Calu3 (cell line): ENCODE data around the gene CADM3. TPM values are rescaled to one million over a fixed set of nuclear protein-coding genes. Genes with fewer than 3 reads are reported as not detected.

Source experiments
- BruUV-seq: library from RNA; stranded (reverse); fragments of 400-500 nt; replicated peaks from 2 replicates; lab custom pipeline; 2021; lab: Mats Ljungman, UMichigan
- CTCF ChIA-PET: fragments of 300-600 bp; sonication (Branson Sonifier 250); formaldehyde crosslinking; loops from one replicate; lab custom pipeline; 2022; ENCODE audit warnings: antibody characterized with exemption; lab: Charles Lee
- DNase-seq: peaks from one replicate; pipeline ENCODE4 v3.0.0; 2022
- H3K27ac Mint-ChIP-seq: one replicate; pipeline ENCODE4 v1.8.0; 2022; ENCODE audit warnings: mixed read lengths; ENCODE audit not compliant: unreplicated experiment
- H3K27me3 Mint-ChIP-seq: one replicate; pipeline ENCODE4 v1.8.0; 2022; ENCODE audit warnings: mixed read lengths; ENCODE audit not compliant: unreplicated experiment
- H3K36me3 Mint-ChIP-seq: one replicate; pipeline ENCODE4 v1.8.0; 2022; ENCODE audit warnings: mild to moderate bottlenecking, moderate library complexity, mixed read lengths; ENCODE audit not compliant: insufficient read depth, unreplicated experiment
- H3K4me1 Mint-ChIP-seq: one replicate; pipeline ENCODE4 v1.8.0; 2022; ENCODE audit warnings: mild to moderate bottlenecking, low read depth, mixed read lengths; ENCODE audit not compliant: unreplicated experiment
- H3K4me3 Mint-ChIP-seq: one replicate; pipeline ENCODE4 v1.8.0; 2022; ENCODE audit warnings: mild to moderate bottlenecking, low read depth, moderate library complexity, mixed read lengths; ENCODE audit not compliant: unreplicated experiment
- H3K9me3 Mint-ChIP-seq: one replicate; pipeline ENCODE4 v1.8.0; 2022; ENCODE audit warnings: low read depth, mixed read lengths; ENCODE audit not compliant: unreplicated experiment
- CTCF ChIP-seq: fragments of 200-600 bp; IDR thresholded peaks from one replicate; pipeline ENCODE4 v1.8.0; 2022; ENCODE audit warnings: antibody characterized with exemption; ENCODE audit not compliant: unreplicated experiment
- intact Hi-C: fragments of 100-400 bp; cut with micrococcal nuclease; formaldehyde crosslinking; loops from one replicate; pipeline ENCODE4 v1.10.0; 2022; ENCODE audit not compliant: unreplicated experiment
- total RNA-seq: library from RNA; stranded (reverse); gene quantifications from 2 replicates; pipeline ENCODE4 v1.2.3, GENCODE V29; 2022

Gene CADM3
- total RNA-seq, 1 experiment from 2014 or later: not detected

GRCh38 chr1:159175571-159175970 lies 4.2 kb downstream of the CADM3 start:
- DNase-seq: no peak
- CTCF ChIA-PET: no interaction called here
- Mint-ChIP-seq H3K4me3 (no peak overlapping the region), H3K36me3 (no peaks in the 10 kb centered on the region), H3K9me3 (no peaks in the 10 kb centered on the region), H3K4me1 (no peaks in the 10 kb centered on the region), H3K27ac (no peak overlapping the region), H3K27me3 (peaks cover 81% of the 10 kb centered on the region)
- intact Hi-C loops: no loop called here
- TF ChIP-seq CTCF: no peak
- BruUV-seq: no TSS peak

- no peak for TF ChIP-seq CTCF
- H3K36me3 Mint-ChIP-seq: no peaks in the 10 kb centered on the region
- intact Hi-C loops: no loop called here
- H3K27me3 Mint-ChIP-seq: peaks cover 81% of the 10 kb centered on the region
- peak; percentile 65 for DNase-seq
- H3K9me3 Mint-ChIP-seq: no peaks in the 10 kb centered on the region
- BruUV-seq: no TSS peak
- no peak overlapping the region for H3K4me3 Mint-ChIP-seq
- CTCF ChIA-PET: no interaction called here
- no peaks in the 10 kb centered on the region for H3K4me1 Mint-ChIP-seq
- H3K27ac Mint-ChIP-seq: no peak overlapping the region
Observed at GRCh38 chr1:159177272-159177907, 6.0 kb downstream of the CADM3 start.

- BruUV-seq: no TSS peak
- H3K27me3 Mint-ChIP-seq: peaks cover 73% of the 10 kb centered on the region
- DNase-seq: no peak
- no peak overlapping the region for H3K4me3 Mint-ChIP-seq
- no peaks in the 10 kb centered on the region for H3K4me1 Mint-ChIP-seq
- H3K9me3 Mint-ChIP-seq: no peaks in the 10 kb centered on the region
- no peaks in the 10 kb centered on the region for H3K36me3 Mint-ChIP-seq
- no peak overlapping the region for H3K27ac Mint-ChIP-seq
- CTCF ChIA-PET: no interaction called here
- no peak for TF ChIP-seq CTCF
- intact Hi-C loops: no loop called here
Observed at GRCh38 chr1:159179906-159180305, 8.5 kb downstream of the CADM3 start.

- BruUV-seq: no TSS peak
- CTCF ChIA-PET: no interaction called here
- intact Hi-C loops: no loop called here
- no peak overlapping the region for H3K4me3 Mint-ChIP-seq
- H3K27ac Mint-ChIP-seq: no peak overlapping the region
- no peaks in the 10 kb centered on the region for H3K9me3 Mint-ChIP-seq
- TF ChIP-seq CTCF: no peak
- H3K27me3 Mint-ChIP-seq: peaks cover 73% of the 10 kb centered on the region
- H3K4me1 Mint-ChIP-seq: no peaks in the 10 kb centered on the region
- DNase-seq: no peak
- H3K36me3 Mint-ChIP-seq: no peaks in the 10 kb centered on the region
Observed at GRCh38 chr1:159180516-159180915, 9.1 kb downstream of the CADM3 start.
